ENCODE data around the gene IMMP1L.
"Not testable (repeated sequence)": the region's sequence is repeated elsewhere in the genome, so short reads cannot be mapped to it uniquely, and the experiment has no call there.

The IMMP1L gene

GRCh38 chr11:31509051-31509428 lies 382 bp downstream of the IMMP1L start:
- Histone ChIP-seq H3K27me3 (ENCODE audit: insufficient read depth, poor library complexity, severe bottlenecking) (no peaks in the 10 kb centered on the region), H3K27ac (replicated peaks) (peak overlapping the region; percentile 83)
- no peak for DNase-seq (ENCODE audit: low read depth in 1 of 2, low spot score in 1 of 2)

GRCh38 chr11:31500560-31500959 lies 8.9 kb downstream of the IMMP1L start:
- no peak for DNase-seq (ENCODE audit: low read depth in 1 of 2, low spot score in 1 of 2)
- no peak overlapping the region for H3K4me3 ChIP-seq (replicated peaks; ENCODE audit: insufficient read depth, low read length)
- H3K27me3 ChIP-seq (ENCODE audit: insufficient read depth, poor library complexity, severe bottlenecking), result no peaks in the 10 kb centered on the region
- no peak overlapping the region for H3K27ac ChIP-seq (replicated peaks)
- no peak for TF ChIP-seq REST (IDR thresholded peaks at IDR 0.05; ENCODE audit: insufficient replicate concordance, low read depth)
- TF ChIP-seq GABPA (IDR thresholded peaks at IDR 0.05; ENCODE audit: low read depth), result no peak
- no peak for TF ChIP-seq POLR2AphosphoS5 (IDR thresholded peaks at IDR 0.05; ENCODE audit: low read depth)
- no peak for TF ChIP-seq CTCF (IDR thresholded peaks at IDR 0.05; ENCODE audit: insufficient read depth, low read length)
- no peak for TF ChIP-seq SPI1 (IDR thresholded peaks at IDR 0.05; ENCODE audit: borderline replicate concordance, low read depth)

More at GRCh38 chr11:31509051-31509428, 382 bp downstream of the IMMP1L start:
- TF ChIP-seq POLR2AphosphoS5 (IDR thresholded peaks at IDR 0.05; ENCODE audit: low read depth) (no peak), REST (IDR thresholded peaks at IDR 0.05; ENCODE audit: insufficient replicate concordance, low read depth) (no peak), SPI1 (IDR thresholded peaks at IDR 0.05; ENCODE audit: borderline replicate concordance, low read depth) (no peak), CTCF (IDR thresholded peaks at IDR 0.05; ENCODE audit: insufficient read depth, low read length) (no peak), GABPA (IDR thresholded peaks at IDR 0.05; ENCODE audit: low read depth) (no peak)
- peak overlapping the region; percentile 94 for H3K4me3 ChIP-seq (replicated peaks; ENCODE audit: insufficient read depth, low read length)

- H3K27me3 ChIP-seq (ENCODE audit: insufficient read depth, poor library complexity, severe bottlenecking), result no peaks in the 10 kb centered on the region
- DNase-seq (ENCODE audit: low read depth in 1 of 2, low spot score in 1 of 2), result no peak
- H3K4me3 ChIP-seq (replicated peaks; ENCODE audit: insufficient read depth, low read length), result no peak overlapping the region
- TF ChIP-seq SPI1 (IDR thresholded peaks at IDR 0.05; ENCODE audit: borderline replicate concordance, low read depth) (no peak), GABPA (IDR thresholded peaks at IDR 0.05; ENCODE audit: low read depth) (no peak), REST (IDR thresholded peaks at IDR 0.05; ENCODE audit: insufficient replicate concordance, low read depth) (no peak), CTCF (IDR thresholded peaks at IDR 0.05; ENCODE audit: insufficient read depth, low read length) (no peak), POLR2AphosphoS5 (IDR thresholded peaks at IDR 0.05; ENCODE audit: low read depth) (no peak)
- no peak overlapping the region for H3K27ac ChIP-seq (replicated peaks)
Measured at GRCh38 chr11:31499576-31500178, 9.7 kb downstream of the IMMP1L start.

- H3K27ac ChIP-seq (replicated peaks); H3K4me3 ChIP-seq (replicated peaks; ENCODE audit: insufficient read depth, low read length); H3K27me3 ChIP-seq (ENCODE audit: insufficient read depth, poor library complexity, severe bottlenecking); DNase-seq (ENCODE audit: low read depth in 1 of 2, low spot score in 1 of 2): not testable (repeated sequence)
Measured at GRCh38 chr11:31493762-31494161, 15.7 kb downstream of the IMMP1L start.
